Measurements from ENCODE around the gene CFAP45. TPM values are rescaled to one million over a fixed set of nuclear protein-coding genes. Genes with fewer than 3 reads are reported as not detected.

The CFAP45 gene
- total RNA-seq, 1 donor from 2014 or later, result 1.9 TPM

GRCh38 chr1:159941591-159942560 lies 41.9 kb upstream of the CFAP45 start:
- no peak overlapping the region for H3K27ac ChIP-seq
- H3K4me1 ChIP-seq, result peaks cover 11% of the 10 kb centered on the region
- intact Hi-C loops (cut with DNase I), result no loop called here
- no peaks in the 10 kb centered on the region for H3K36me3 ChIP-seq
- TF ChIP-seq, protein P1, sequence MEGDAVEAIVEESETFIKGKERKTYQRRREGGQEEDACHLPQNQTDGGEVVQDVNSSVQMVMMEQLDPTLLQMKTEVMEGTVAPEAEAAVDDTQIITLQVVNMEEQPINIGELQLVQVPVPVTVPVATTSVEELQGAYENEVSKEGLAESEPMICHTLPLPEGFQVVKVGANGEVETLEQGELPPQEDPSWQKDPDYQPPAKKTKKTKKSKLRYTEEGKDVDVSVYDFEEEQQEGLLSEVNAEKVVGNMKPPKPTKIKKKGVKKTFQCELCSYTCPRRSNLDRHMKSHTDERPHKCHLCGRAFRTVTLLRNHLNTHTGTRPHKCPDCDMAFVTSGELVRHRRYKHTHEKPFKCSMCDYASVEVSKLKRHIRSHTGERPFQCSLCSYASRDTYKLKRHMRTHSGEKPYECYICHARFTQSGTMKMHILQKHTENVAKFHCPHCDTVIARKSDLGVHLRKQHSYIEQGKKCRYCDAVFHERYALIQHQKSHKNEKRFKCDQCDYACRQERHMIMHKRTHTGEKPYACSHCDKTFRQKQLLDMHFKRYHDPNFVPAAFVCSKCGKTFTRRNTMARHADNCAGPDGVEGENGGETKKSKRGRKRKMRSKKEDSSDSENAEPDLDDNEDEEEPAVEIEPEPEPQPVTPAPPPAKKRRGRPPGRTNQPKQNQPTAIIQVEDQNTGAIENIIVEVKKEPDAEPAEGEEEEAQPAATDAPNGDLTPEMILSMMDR (IDR thresholded peaks at IDR 0.05), result no peak
- H3K4me3 ChIP-seq, result no peak overlapping the region
- no peaks in the 10 kb centered on the region for H3K9me3 ChIP-seq
- H3K27me3 ChIP-seq, result peaks cover 8% of the 10 kb centered on the region
- ATAC-seq, result no peak
- DNase-seq, result peak; percentile 49

DNA sequence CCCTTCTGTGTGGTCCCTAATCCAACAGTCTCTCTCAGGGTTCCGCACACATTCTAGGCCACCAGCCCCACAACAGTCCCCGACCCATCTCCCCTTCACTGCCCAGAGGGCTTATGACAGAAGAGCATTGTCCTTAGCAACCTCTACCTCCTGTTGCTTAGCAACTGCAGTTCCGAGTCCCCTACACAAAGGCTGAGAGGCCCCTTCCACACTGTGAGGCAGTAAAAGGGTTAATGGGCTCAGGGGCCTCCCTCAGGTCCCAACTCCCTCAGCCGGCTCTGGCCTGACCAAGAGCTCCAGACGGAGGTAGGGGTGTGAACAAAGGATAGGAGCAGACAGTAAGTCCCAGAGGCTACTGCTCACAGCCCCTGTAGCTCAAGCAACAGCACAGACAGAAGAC lies 41.2 kb upstream of the CFAP45 start:
- Histone ChIP-seq H3K27ac (no peak overlapping the region), H3K4me1 (peaks cover 13% of the 10 kb centered on the region), H3K27me3 (peaks cover 8% of the 10 kb centered on the region), H3K36me3 (no peaks in the 10 kb centered on the region), H3K4me3 (no peak overlapping the region), H3K9me3 (no peaks in the 10 kb centered on the region)
- intact Hi-C loops (cut with DNase I), result no loop called here
- DNase-seq, result peak; percentile 33
- TF ChIP-seq, protein P1 (IDR thresholded peaks at IDR 0.05), result no peak
- no peak for ATAC-seq

DNA sequence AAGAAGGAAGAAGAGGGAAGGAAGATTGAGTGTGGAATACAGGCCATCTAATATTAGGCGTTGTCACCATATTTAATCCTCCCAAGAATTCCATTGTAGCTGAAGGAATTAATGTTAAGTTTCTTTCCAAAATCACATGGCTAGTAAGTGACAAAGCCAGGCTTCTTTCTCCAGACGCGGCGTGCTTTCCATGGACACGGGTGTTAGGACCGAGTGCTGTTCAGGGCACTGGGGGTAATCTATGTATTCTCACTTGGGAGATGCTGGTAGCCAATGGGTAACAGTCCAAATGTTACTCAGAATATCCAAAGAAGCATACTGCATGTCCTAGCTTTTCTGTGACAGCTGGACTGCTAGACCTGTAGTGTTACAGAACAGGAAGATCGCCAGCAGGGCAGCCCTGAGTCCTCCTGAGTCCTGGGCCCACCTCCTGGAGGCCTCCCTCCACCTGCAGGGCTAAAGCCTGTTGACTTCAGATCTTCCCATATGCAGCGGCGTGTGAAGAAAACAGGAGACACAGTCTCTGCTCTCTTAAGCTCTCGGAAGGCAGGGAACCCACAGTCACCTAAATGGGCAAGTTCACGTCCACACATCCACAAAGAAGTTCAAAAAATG lies 40.1 kb upstream of the CFAP45 start:
- TF ChIP-seq, protein P1 (IDR thresholded peaks at IDR 0.05), result no peak
- H3K9me3 ChIP-seq, result no peaks in the 10 kb centered on the region
- H3K36me3 ChIP-seq, result no peaks in the 10 kb centered on the region
- intact Hi-C loops (cut with DNase I), result no loop called here
- peaks cover 8% of the 10 kb centered on the region for H3K4me1 ChIP-seq
- ATAC-seq, result no peak
- no peak overlapping the region for H3K4me3 ChIP-seq
- no peak for DNase-seq
- no peak overlapping the region for H3K27ac ChIP-seq
- peaks cover 8% of the 10 kb centered on the region for H3K27me3 ChIP-seq

DNA sequence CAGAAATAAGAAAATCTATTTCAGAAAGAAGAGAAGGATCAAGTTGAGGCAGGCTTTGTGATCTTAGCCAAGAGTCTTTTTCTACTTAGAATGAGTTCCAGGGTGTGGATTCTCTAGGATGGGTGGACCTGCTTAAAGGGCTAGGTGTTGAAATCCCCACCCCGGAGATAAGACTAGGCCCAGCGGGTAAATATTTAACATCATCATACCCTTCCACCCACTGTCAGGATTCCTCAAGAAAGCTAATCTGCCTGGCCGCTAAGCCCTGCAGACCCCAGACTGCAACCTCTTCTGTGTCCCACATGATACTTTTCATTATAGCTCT lies 39.7 kb upstream of the CFAP45 start:
- ATAC-seq (no peak), DNase-seq (no peak)
- intact Hi-C loops (cut with DNase I), result loop anchor here (5.0 kb wide), 1 partner anchor 68 kb away; no protein-coding TSS in a partner anchor
- H3K9me3 ChIP-seq, result no peaks in the 10 kb centered on the region
- no peak overlapping the region for H3K27ac ChIP-seq
- TF ChIP-seq, protein P1 (IDR thresholded peaks at IDR 0.05), result no peak
- H3K4me3 ChIP-seq, result no peak overlapping the region
- H3K27me3 ChIP-seq, result peaks cover 4% of the 10 kb centered on the region
- H3K4me1 ChIP-seq, result peaks cover 6% of the 10 kb centered on the region
- H3K36me3 ChIP-seq, result no peaks in the 10 kb centered on the region

- TF ChIP-seq, protein P1 (IDR thresholded peaks at IDR 0.05), result no peak
- intact Hi-C loops (cut with DNase I), result loop anchor here (5.0 kb wide), 1 partner anchor 68 kb away; no protein-coding TSS in a partner anchor
- H3K36me3 ChIP-seq, result no peaks in the 10 kb centered on the region
- ATAC-seq (no peak), DNase-seq (no peak)
- peaks cover 6% of the 10 kb centered on the region for H3K4me1 ChIP-seq
- H3K27ac ChIP-seq, result no peak overlapping the region
- H3K27me3 ChIP-seq, result no peaks in the 10 kb centered on the region
- no peak overlapping the region for H3K4me3 ChIP-seq
- H3K9me3 ChIP-seq, result no peaks in the 10 kb centered on the region
Observed at GRCh38 chr1:159938905-159939677, 39.1 kb upstream of the CFAP45 start.

Measured in upper lobe of right lung (tissue), 1 donor.